GM12878 (cell line): ENCODE results near the gene ZCCHC17. TPM values are rescaled to one million over a fixed set of nuclear protein-coding genes. Genes with fewer than 3 reads are reported as not detected.

Experiments
- ATAC-seq: fragments of 200-7000 bp; cut with Tn5 transposase; 3 replicates; pipeline ENCODE4 v1.9.1; 2020; ENCODE audit warnings: mild to moderate bottlenecking, moderate library complexity
- BruUV-seq: library from RNA; stranded (reverse); fragments of 400-500 nt; replicated peaks from 2 replicates; lab custom pipeline; 2021; lab: Mats Ljungman, UMichigan
- CTCF ChIA-PET: fragments of 300-600 bp; sonication (Branson Sonifier 250); formaldehyde crosslinking; extraction: SDS; loops from one replicate; lab custom pipeline; 2021; ENCODE audit warnings: inconsistent platforms; lab: Yijun Ruan, JAX
- POLR2A ChIA-PET: fragments of 350-600 bp; formaldehyde crosslinking; extraction: SDS; loops from one replicate; lab custom pipeline; 2021; ENCODE audit warnings: inconsistent platforms; lab: Charles Lee
- RAD21 ChIA-PET: fragments of 300-600 bp; sonication (Branson Sonifier 250); formaldehyde crosslinking; loops from one replicate; lab custom pipeline; 2023; ENCODE audit warnings: antibody characterized with exemption; ENCODE audit not compliant: unreplicated experiment; lab: Charles Lee
- SMC1A ChIA-PET: fragments of 300-600 bp; sonication (Branson Sonifier 250); formaldehyde crosslinking; loops from one replicate; lab custom pipeline; 2023; ENCODE audit not compliant: unreplicated experiment, uncharacterized antibody; lab: Charles Lee
- DNase-seq: peaks from one replicate; pipeline ENCODE4 v3.0.0-alpha.2; 2011; ENCODE audit warnings: low read depth, low spot score
- FAIRE-seq: peaks from 3 replicates; lab custom pipeline; 2011; peaks lifted over from hg19 to GRCh38; lab: Jason Lieb, UNC
- H2AFZ ChIP-seq: 2 replicates; pipeline ENCODE4 v1.6.0; 2011; ENCODE audit warnings: low read depth, low read length, control low read depth; ENCODE audit not compliant: control insufficient read depth
- H3K27ac ChIP-seq: 2 replicates; pipeline ENCODE4 v1.5.1; 2011; ENCODE audit warnings: control low read depth; ENCODE audit not compliant: control insufficient read depth, insufficient read depth
- H3K27me3 ChIP-seq, 2 experiments: replicated peaks in 1 of 2; 2 replicates each; pipeline versions ENCODE4 v1.6.0 to v1.6.1; 2011; ENCODE audit warnings: low read length in 1 of 2; ENCODE audit not compliant: control insufficient read depth in 2 of 2, insufficient read depth in 2 of 2
- H3K36me3 ChIP-seq, 2 experiments: 2 replicates each; pipeline ENCODE4 v1.5.1; 2011; ENCODE audit warnings: low read length in 1 of 2; ENCODE audit not compliant: control insufficient read depth in 2 of 2, insufficient read depth in 2 of 2
- H3K4me1 ChIP-seq: 2 replicates; pipeline ENCODE4 v1.6.1; 2011; ENCODE audit warnings: mild to moderate bottlenecking, low read length, moderate library complexity, mixed read lengths; ENCODE audit not compliant: control insufficient read depth, insufficient read depth
- H3K4me2 ChIP-seq: 2 replicates; pipeline ENCODE4 v1.6.0; 2011; ENCODE audit warnings: control low read depth; ENCODE audit not compliant: control insufficient read depth, insufficient read depth
- H3K4me3 ChIP-seq: fragments of 200-600 bp; sonication (generic); 2 replicates; pipeline ENCODE4 v1.5.1; 2016
- H3K79me2 ChIP-seq: 2 replicates; pipeline ENCODE4 v1.6.0; 2011; ENCODE audit warnings: low read length; ENCODE audit not compliant: control insufficient read depth, insufficient read depth
- H3K9ac ChIP-seq: 2 replicates; pipeline ENCODE4 v1.8.0; 2011; ENCODE audit warnings: low read length, control low read depth, mixed read lengths; ENCODE audit not compliant: control insufficient read depth, insufficient read depth
- H3K9me3 ChIP-seq: replicated peaks from 3 replicates; pipeline ENCODE4 v1.5.1; 2011; ENCODE audit warnings: mild to moderate bottlenecking, low read length; ENCODE audit not compliant: control insufficient read depth, insufficient read depth
- H4K20me1 ChIP-seq: 2 replicates; pipeline ENCODE4 v1.6.0; 2011; ENCODE audit not compliant: control insufficient read depth, insufficient read depth
- BMI1 ChIP-seq: fragments of 450-650 bp; IDR thresholded peaks from 2 replicates; pipeline ENCODE4 v1.6.1; 2016; ENCODE audit warnings: mild to moderate bottlenecking, moderate library complexity, borderline replicate concordance
- EZH2 ChIP-seq: IDR thresholded peaks from 2 replicates; pipeline ENCODE4 v1.6.1; 2012; ENCODE audit warnings: low read depth, mild to moderate bottlenecking, control low read depth, inconsistent platforms, low read length, borderline replicate concordance; ENCODE audit not compliant: control insufficient read depth
- IKZF2 ChIP-seq, 2 experiments: fragments of 450-650 bp; IDR thresholded peaks; 2 replicates each; pipeline ENCODE4 v1.6.1; 2017; ENCODE audit warnings: mild to moderate bottlenecking in 2 of 2, moderate library complexity in 2 of 2
- POU2F2 ChIP-seq: IDR thresholded peaks from 3 replicates; pipeline ENCODE4 v1.6.1; 2011; ENCODE audit warnings: low read depth, mild to moderate bottlenecking, low read length, borderline replicate concordance
- ZNF24 ChIP-seq: fragments of 450-650 bp; IDR thresholded peaks from 2 replicates; pipeline ENCODE4 v1.6.1; 2017; ENCODE audit warnings: antibody characterized with exemption, mild to moderate bottlenecking
- ZZZ3 ChIP-seq: IDR thresholded peaks from 2 replicates; pipeline ENCODE4 v1.6.1; 2011; ENCODE audit warnings: low read depth; ENCODE audit not compliant: control insufficient read depth, insufficient read length
- WGBS: methylation state at CpG from one replicate; pipeline ENCODE4 v1.1.6; 2016; ENCODE audit warnings: low lambda C conversion rate; ENCODE audit not compliant: insufficient replicate concordance, insufficient coverage; ENCODE audit errors: missing lambda C conversion rate; 5-methylcytosine and 5-hydroxymethylcytosine counted together
- in situ Hi-C: fragments of 300-500 bp; cut with MboI; formaldehyde crosslinking; loops from 9 replicates; pipeline ENCODE4 v1.14.3; 2018; ENCODE audit warnings: mixed read lengths
- intact Hi-C: fragments of 100-400 bp; cut with micrococcal nuclease; formaldehyde crosslinking; loops from one replicate; pipeline ENCODE4 v1.14.2; 2022; ENCODE audit not compliant: unreplicated experiment
- polyA plus RNA-seq, 11 experiments: library from polyadenylated mRNA; depleted of rRNA in 4 of 11; unstranded in 6 of 11; stranded (reverse) in 5 of 11; fragments of >200 nt; fragmentation: Nextera tagmentation in 4 of 11; fragmentation: Illumina TruSeq in 1 of 11; extraction: Ambion mirVana in 4 of 11; extraction: Trizol in 1 of 11; gene quantifications; 1 replicate in 1 of 11; 2 replicates in 10 of 11; pipeline versions ENCODE4 v1.2.1 to v1.2.3, GENCODE V29; 2011 to 2016; ENCODE audit warnings: inconsistent platforms in 2 of 11, missing spikeins in 2 of 11, low read depth in 1 of 11
- total RNA-seq, 4 experiments: library from RNA; depleted of rRNA in 3 of 4; stranded (reverse); fragments of >200 nt in 3 of 4; fragmentation: Illumina TruSeq in 1 of 4; extraction: Trizol in 1 of 4; gene quantifications; 2 replicates each; pipeline versions ENCODE4 v1.2.1 to v1.2.3, GENCODE V29; 2013 to 2021
- TF ChIP-seq, protein P1 (sequence below): IDR thresholded peaks from 2 replicates; pipeline ENCODE4 v1.6.1; 2012; ENCODE audit warnings: low read depth, low read length, improper control_type of control experiment
- TF ChIP-seq, protein P2 (sequence below): IDR thresholded peaks from 2 replicates; pipeline ENCODE4 v1.6.1; 2011; ENCODE audit warnings: mild to moderate bottlenecking, low read depth, low read length, moderate library complexity; ENCODE audit not compliant: insufficient replicate concordance

ZCCHC17 gene
- total and polyA plus RNA-seq, 10 of the 15 experiments (the other 5 are each of a cell fraction or from before 2014, with no cell fraction given) = 22.3 to 86.3 (median 47.0) TPM

DNA sequence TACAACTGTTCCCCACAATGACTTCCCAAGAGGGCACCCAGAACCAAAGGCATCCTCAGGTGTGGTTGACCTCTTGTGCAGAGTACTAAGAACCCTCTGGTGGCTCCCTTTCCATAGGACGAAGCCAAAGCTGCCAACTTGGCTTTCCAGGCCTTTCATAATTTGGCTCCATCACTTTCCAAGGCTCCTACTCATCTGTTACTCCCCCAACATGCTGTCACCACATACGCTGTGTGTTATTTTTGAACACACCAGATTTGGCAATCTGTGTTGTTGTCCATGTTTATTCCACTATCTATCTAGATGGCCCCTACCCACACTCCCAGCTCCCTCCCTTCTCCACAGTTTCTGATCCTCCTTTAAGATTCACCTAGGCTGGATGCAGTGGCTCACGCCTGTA, 47.0 kb upstream of the ZCCHC17 start:
- RAD21 ChIA-PET = no interaction called here
- H3K79me2 ChIP-seq = no peaks in the 10 kb centered on the region
- no peak for ATAC-seq
- POLR2A ChIA-PET = interaction anchor here (0.6 kb wide), 1 partner anchor 19 kb away, joined by 5 read pairs; no protein-coding TSS in a partner anchor
- 63% methylated on average over 3 of the region's 3 CpGs for WGBS
- in situ Hi-C loops = no loop called here
- DNase-seq = no peak
- SMC1A ChIA-PET = no interaction called here
- no TSS peak for BruUV-seq
- no peak overlapping the region for H3K27ac ChIP-seq
- no peak overlapping the region for H2AFZ ChIP-seq
- H3K9me3 ChIP-seq = no peaks in the 10 kb centered on the region
- H3K27me3 ChIP-seq = no peaks in the 10 kb centered on the region; a peak in 1 of 4 replicates
- no peak overlapping the region for H3K4me2 ChIP-seq
- TF ChIP-seq POU2F2 = no peak
- TF ChIP-seq, protein P1, sequence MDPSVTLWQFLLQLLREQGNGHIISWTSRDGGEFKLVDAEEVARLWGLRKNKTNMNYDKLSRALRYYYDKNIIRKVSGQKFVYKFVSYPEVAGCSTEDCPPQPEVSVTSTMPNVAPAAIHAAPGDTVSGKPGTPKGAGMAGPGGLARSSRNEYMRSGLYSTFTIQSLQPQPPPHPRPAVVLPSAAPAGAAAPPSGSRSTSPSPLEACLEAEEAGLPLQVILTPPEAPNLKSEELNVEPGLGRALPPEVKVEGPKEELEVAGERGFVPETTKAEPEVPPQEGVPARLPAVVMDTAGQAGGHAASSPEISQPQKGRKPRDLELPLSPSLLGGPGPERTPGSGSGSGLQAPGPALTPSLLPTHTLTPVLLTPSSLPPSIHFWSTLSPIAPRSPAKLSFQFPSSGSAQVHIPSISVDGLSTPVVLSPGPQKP = no peak
- TF ChIP-seq IKZF2 (IDR thresholded peaks at IDR 0.05) = no peak
- no peak for TF ChIP-seq BMI1
- no peaks in the 10 kb centered on the region for H3K36me3 ChIP-seq
- FAIRE-seq = no peak
- no peak overlapping the region for H3K9ac ChIP-seq
- intact Hi-C loops = no loop called here
- CTCF ChIA-PET = no interaction called here
- no peaks in the 10 kb centered on the region for H3K4me1 ChIP-seq
- H3K4me3 ChIP-seq = no peak overlapping the region
- no peaks in the 10 kb centered on the region for H4K20me1 ChIP-seq

DNA sequence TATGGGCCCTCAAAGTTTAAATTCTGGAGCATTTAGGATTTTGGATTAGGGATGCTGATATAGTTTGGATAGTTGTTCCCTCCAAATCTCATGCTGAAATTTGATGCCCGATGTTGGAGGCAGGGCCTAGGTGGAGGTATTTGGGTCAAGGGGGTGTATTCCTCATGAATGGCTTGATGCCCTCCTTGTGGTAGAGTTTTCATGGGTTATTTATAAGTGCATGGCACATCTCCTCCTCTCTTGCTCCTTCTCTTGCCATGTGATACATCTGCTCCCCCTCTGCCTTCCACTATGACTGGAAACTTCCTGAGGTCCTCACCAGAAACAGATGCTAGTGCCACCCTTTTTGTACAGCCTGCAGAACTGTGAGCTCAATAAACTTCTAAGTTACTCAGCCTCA, 39.6 kb upstream of the ZCCHC17 start:
- POLR2A ChIA-PET = no interaction called here
- Histone ChIP-seq H3K4me1 (no peaks in the 10 kb centered on the region), H2AFZ (no peak overlapping the region), H3K79me2 (no peaks in the 10 kb centered on the region), H3K4me2 (no peak overlapping the region), H3K9ac (no peak overlapping the region), H3K4me3 (no peak overlapping the region), H4K20me1 (no peaks in the 10 kb centered on the region), H3K9me3 (no peaks in the 10 kb centered on the region), H3K27me3 (no peaks in the 10 kb centered on the region), H3K27ac (no peak overlapping the region), H3K36me3 (peaks cover 6 to 20% of the 10 kb centered on the region in 2 experiments; a peak in 3 of 4 replicates)
- intact Hi-C loops (no loop called here), in situ Hi-C loops (no loop called here)
- BruUV-seq = no TSS peak
- whole genome bisulfite sequencing = 100% methylated on average over 1 of the region's 1 CpG
- CTCF ChIA-PET = no interaction called here
- FAIRE-seq (no peak), DNase-seq (no peak), ATAC-seq (no peak)
- RAD21 ChIA-PET = no interaction called here
- SMC1A ChIA-PET = no interaction called here
- TF ChIP-seq ZZZ3 = no peak
- TF ChIP-seq, protein P2, sequence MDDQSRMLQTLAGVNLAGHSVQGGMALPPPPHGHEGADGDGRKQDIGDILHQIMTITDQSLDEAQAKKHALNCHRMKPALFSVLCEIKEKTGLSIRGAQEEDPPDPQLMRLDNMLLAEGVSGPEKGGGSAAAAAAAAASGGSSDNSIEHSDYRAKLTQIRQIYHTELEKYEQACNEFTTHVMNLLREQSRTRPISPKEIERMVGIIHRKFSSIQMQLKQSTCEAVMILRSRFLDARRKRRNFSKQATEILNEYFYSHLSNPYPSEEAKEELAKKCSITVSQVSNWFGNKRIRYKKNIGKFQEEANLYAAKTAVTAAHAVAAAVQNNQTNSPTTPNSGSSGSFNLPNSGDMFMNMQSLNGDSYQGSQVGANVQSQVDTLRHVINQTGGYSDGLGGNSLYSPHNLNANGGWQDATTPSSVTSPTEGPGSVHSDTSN = no peak
- TF ChIP-seq ZNF24 = no peak
- TF ChIP-seq EZH2 = no peak
- TF ChIP-seq, all 136 proteins: peak for 0
